Activated CD4-positive, alpha-beta T cell treated with anti-CD3 and anti-CD28 coated beads for 36 hours (primary cell): ENCODE measurements around the gene SDHB. TPM values are rescaled to one million over a fixed set of nuclear protein-coding genes. Genes with fewer than 3 reads are reported as not detected.

Source experiments
- ATAC-seq: fragments of 200-7000 bp; cut with Tn5 transposase; one replicate; pipeline ENCODE4 v1.10.0; 2021; ENCODE audit warnings: mild to moderate bottlenecking, moderate library complexity
- CTCF ChIA-PET: fragments of 350-600 bp; sonication (Branson Sonifier 250); formaldehyde crosslinking; loops from one replicate; lab custom pipeline; 2021; ENCODE audit warnings: antibody characterized with exemption; lab: Charles Lee
- POLR2A ChIA-PET: fragments of 350-600 bp; sonication (Branson Sonifier 250); formaldehyde crosslinking; loops from one replicate; lab custom pipeline; 2021; ENCODE audit warnings: antibody characterized with exemption, inconsistent platforms; lab: Charles Lee
- DNase-seq: peaks from one replicate; pipeline ENCODE4 v3.0.0-alpha.2; 2020
- H3K27ac Mint-ChIP-seq: one replicate; pipeline ENCODE4 v1.8.0; 2021; ENCODE audit warnings: mixed read lengths
- H3K27me3 Mint-ChIP-seq: one replicate; pipeline ENCODE4 v1.8.0; 2021; ENCODE audit warnings: mixed read lengths
- H3K36me3 Mint-ChIP-seq: one replicate; pipeline ENCODE4 v1.8.0; 2021; ENCODE audit warnings: low read depth, mixed read lengths
- H3K4me1 Mint-ChIP-seq: one replicate; pipeline ENCODE4 v1.8.0; 2021; ENCODE audit warnings: mixed read lengths
- H3K4me3 Mint-ChIP-seq: one replicate; pipeline ENCODE4 v1.8.0; 2021; ENCODE audit warnings: mild to moderate bottlenecking, moderate library complexity, mixed read lengths
- H3K9me3 Mint-ChIP-seq: one replicate; pipeline ENCODE4 v1.8.0; 2021; ENCODE audit warnings: low read depth, mixed read lengths
- intact Hi-C, 2 experiments: fragments of 100-400 bp; cut with DNase I in 1 of 2; cut with micrococcal nuclease in 1 of 2; formaldehyde crosslinking; loops; one replicate each; pipeline versions ENCODE4 v1.14.2 to v1.15.1; 2022 to 2024; cut with DNase I, micrococcal nuclease
- total RNA-seq, 2 experiments: library from RNA; stranded (reverse); gene quantifications; one replicate each; pipeline ENCODE4 v1.2.3, GENCODE V29; 2021

The SDHB gene
- total RNA-seq, 2 experiments from 2014 or later: 132 to 149 TPM

- no peak overlapping the region for H3K4me3 Mint-ChIP-seq
- peaks cover 6% of the 10 kb centered on the region for H3K4me1 Mint-ChIP-seq
- H3K27me3 Mint-ChIP-seq: no peaks in the 10 kb centered on the region
- no peak overlapping the region for H3K27ac Mint-ChIP-seq
- ATAC-seq: no peak
- no peaks in the 10 kb centered on the region for H3K9me3 Mint-ChIP-seq
- peaks cover 33% of the 10 kb centered on the region for H3K36me3 Mint-ChIP-seq
- intact Hi-C loops: no loop called here
- ChIA-PET CTCF (interaction anchor here (0.6 kb wide), 1 partner anchor 202 kb away, joined by 4 read pairs; no protein-coding TSS in a partner anchor), POLR2A (no interaction called here)
- no peak for DNase-seq
Measured at GRCh38 chr1:17043676-17044075, 10.2 kb downstream of the SDHB start.

- Mint-ChIP-seq H3K4me1 (peaks cover 2% of the 10 kb centered on the region), H3K9me3 (no peaks in the 10 kb centered on the region), H3K36me3 (peaks cover 30% of the 10 kb centered on the region), H3K4me3 (no peak overlapping the region), H3K27ac (no peak overlapping the region), H3K27me3 (no peaks in the 10 kb centered on the region)
- DNase-seq (no peak), ATAC-seq (no peak)
- ChIA-PET CTCF (interaction anchor here (1.1 kb wide), 1 partner anchor 79 kb away, joined by 5 read pairs; no protein-coding TSS in a partner anchor), POLR2A (no interaction called here)
- intact Hi-C loops: no loop called here
Measured at GRCh38 chr1:17040135-17040534, 13.7 kb downstream of the SDHB start.

- no peak overlapping the region for H3K27ac Mint-ChIP-seq
- H3K36me3 Mint-ChIP-seq: peaks cover 24% of the 10 kb centered on the region
- ATAC-seq (no peak), DNase-seq (no peak)
- no peaks in the 10 kb centered on the region for H3K9me3 Mint-ChIP-seq
- ChIA-PET POLR2A (no interaction called here), CTCF (interaction anchor here (1.1 kb wide), 1 partner anchor 79 kb away, joined by 5 read pairs; no protein-coding TSS in a partner anchor)
- intact Hi-C loops: no loop called here
- H3K4me1 Mint-ChIP-seq: no peaks in the 10 kb centered on the region
- H3K4me3 Mint-ChIP-seq: no peak overlapping the region
- H3K27me3 Mint-ChIP-seq: no peaks in the 10 kb centered on the region
Measured at GRCh38 chr1:17039522-17039921, 14.3 kb downstream of the SDHB start.

- H3K4me1 Mint-ChIP-seq: no peaks in the 10 kb centered on the region
- no peak for DNase-seq
- intact Hi-C loops: no loop called here
- no peak overlapping the region for H3K27ac Mint-ChIP-seq
- H3K36me3 Mint-ChIP-seq: peaks cover 18% of the 10 kb centered on the region
- no peaks in the 10 kb centered on the region for H3K27me3 Mint-ChIP-seq
- H3K9me3 Mint-ChIP-seq: no peaks in the 10 kb centered on the region
- ChIA-PET CTCF (interaction anchor here (4.2 kb wide), 1 partner anchor 13 kb away, joined by 20 read pairs; no protein-coding TSS in a partner anchor), POLR2A (no interaction called here)
- no peak for ATAC-seq
- H3K4me3 Mint-ChIP-seq: no peak overlapping the region
Measured at GRCh38 chr1:17033481-17033880, 20.4 kb downstream of the SDHB start.

- ATAC-seq (no peak), DNase-seq (no peak)
- H3K27me3 Mint-ChIP-seq: no peaks in the 10 kb centered on the region
- H3K27ac Mint-ChIP-seq: no peak overlapping the region
- POLR2A ChIA-PET: interaction anchor here (0.6 kb wide), 1 partner anchor 13 kb away, joined by 3 read pairs; no protein-coding TSS in a partner anchor
- H3K36me3 Mint-ChIP-seq: peaks cover 26% of the 10 kb centered on the region
- no peaks in the 10 kb centered on the region for H3K9me3 Mint-ChIP-seq
- CTCF ChIA-PET: interaction anchor here (4.2 kb wide), 1 partner anchor 14 kb away, joined by 20 read pairs; no protein-coding TSS in a partner anchor
- no peak overlapping the region for H3K4me3 Mint-ChIP-seq
- intact Hi-C loops: no loop called here
- no peaks in the 10 kb centered on the region for H3K4me1 Mint-ChIP-seq
Measured at GRCh38 chr1:17032741-17033140, 21.1 kb downstream of the SDHB start.

- no peaks in the 10 kb centered on the region for H3K9me3 Mint-ChIP-seq
- CTCF ChIA-PET: no interaction called here
- no peaks in the 10 kb centered on the region for H3K27me3 Mint-ChIP-seq
- no peak overlapping the region for H3K27ac Mint-ChIP-seq
- no peaks in the 10 kb centered on the region for H3K4me1 Mint-ChIP-seq
- DNase-seq (no peak), ATAC-seq (no peak)
- POLR2A ChIA-PET: no interaction called here
- H3K4me3 Mint-ChIP-seq: no peak overlapping the region
- intact Hi-C loops: no loop called here
- H3K36me3 Mint-ChIP-seq: peaks cover 32% of the 10 kb centered on the region
Measured at GRCh38 chr1:17031436-17031835, 22.4 kb downstream of the SDHB start.

- ChIA-PET CTCF (no interaction called here), POLR2A (no interaction called here)
- H3K4me1 Mint-ChIP-seq: no peaks in the 10 kb centered on the region
- H3K4me3 Mint-ChIP-seq: no peak overlapping the region
- DNase-seq: no peak
- H3K27me3 Mint-ChIP-seq: no peaks in the 10 kb centered on the region
- intact Hi-C loops: no loop called here
- no peak overlapping the region for H3K27ac Mint-ChIP-seq
- no peak for ATAC-seq
- no peaks in the 10 kb centered on the region for H3K9me3 Mint-ChIP-seq
- peaks cover 32% of the 10 kb centered on the region for H3K36me3 Mint-ChIP-seq
Measured at GRCh38 chr1:17030206-17030605, 23.6 kb downstream of the SDHB start.

- no peaks in the 10 kb centered on the region for H3K4me1 Mint-ChIP-seq
- intact Hi-C loops: no loop called here
- H3K4me3 Mint-ChIP-seq: no peak overlapping the region
- ChIA-PET POLR2A (no interaction called here), CTCF (interaction anchor here (0.9 kb wide), 1 partner anchor 16 kb away, joined by 3 read pairs; no protein-coding TSS in a partner anchor)
- no peaks in the 10 kb centered on the region for H3K9me3 Mint-ChIP-seq
- H3K27me3 Mint-ChIP-seq: no peaks in the 10 kb centered on the region
- H3K36me3 Mint-ChIP-seq: peaks cover 35% of the 10 kb centered on the region
- DNase-seq (no peak), ATAC-seq (no peak)
- no peak overlapping the region for H3K27ac Mint-ChIP-seq
Measured at GRCh38 chr1:17028662-17029188, 25.1 kb downstream of the SDHB start.

- POLR2A ChIA-PET: no interaction called here
- Mint-ChIP-seq H3K4me1 (no peaks in the 10 kb centered on the region), H3K27ac (no peak overlapping the region), H3K9me3 (no peaks in the 10 kb centered on the region), H3K36me3 (peaks cover 30% of the 10 kb centered on the region), H3K4me3 (no peak overlapping the region), H3K27me3 (no peaks in the 10 kb centered on the region)
- ATAC-seq: no peak
- no peak for DNase-seq
- intact Hi-C loops: no loop called here
- CTCF ChIA-PET: interaction anchor here (0.9 kb wide), 1 partner anchor 17 kb away, joined by 3 read pairs; no protein-coding TSS in a partner anchor
Measured at GRCh38 chr1:17027900-17028299, 25.9 kb downstream of the SDHB start.

GRCh38 chr1:17027403-17027802 is 26.4 kb downstream of the SDHB start:
- no peaks in the 10 kb centered on the region for H3K9me3 Mint-ChIP-seq
- H3K4me1 Mint-ChIP-seq: no peaks in the 10 kb centered on the region
- no peak for ATAC-seq
- CTCF ChIA-PET: interaction anchor here (0.6 kb wide), 1 partner anchor 18 kb away, joined by 3 read pairs; no protein-coding TSS in a partner anchor
- DNase-seq: no peak
- H3K36me3 Mint-ChIP-seq: peaks cover 27% of the 10 kb centered on the region
- POLR2A ChIA-PET: no interaction called here
- no peak overlapping the region for H3K27ac Mint-ChIP-seq
- intact Hi-C loops: no loop called here
- no peak overlapping the region for H3K4me3 Mint-ChIP-seq
- H3K27me3 Mint-ChIP-seq: no peaks in the 10 kb centered on the region

- no peaks in the 10 kb centered on the region for H3K4me1 Mint-ChIP-seq
- H3K9me3 Mint-ChIP-seq: no peaks in the 10 kb centered on the region
- POLR2A ChIA-PET: no interaction called here
- no peak overlapping the region for H3K4me3 Mint-ChIP-seq
- no peaks in the 10 kb centered on the region for H3K27me3 Mint-ChIP-seq
- no peak overlapping the region for H3K27ac Mint-ChIP-seq
- ATAC-seq (no peak), DNase-seq (no peak)
- intact Hi-C loops: no loop called here
- peaks cover 29% of the 10 kb centered on the region for H3K36me3 Mint-ChIP-seq
- CTCF ChIA-PET: interaction anchor here (1.0 to 2.6 kb wide), 2 partner anchors 12 to 21 kb away, joined by 5 to 10 read pairs; no protein-coding TSS in a partner anchor
Measured at GRCh38 chr1:17024721-17025120, 29.1 kb downstream of the SDHB start.

GRCh38 chr1:17023573-17023972 is 30.3 kb downstream of the SDHB start:
- Mint-ChIP-seq H3K36me3 (peaks cover 33% of the 10 kb centered on the region), H3K27me3 (no peaks in the 10 kb centered on the region), H3K4me1 (peaks cover 8% of the 10 kb centered on the region), H3K27ac (no peak overlapping the region), H3K4me3 (no peak overlapping the region), H3K9me3 (no peaks in the 10 kb centered on the region)
- ChIA-PET POLR2A (no interaction called here), CTCF (interaction anchor here (0.7 to 2.6 kb wide), 5 partner anchors 10 to 115 kb away, joined by 3 to 10 read pairs (median 3); no protein-coding TSS in a partner anchor)
- no peak for ATAC-seq
- intact Hi-C loops: no loop called here
- no peak for DNase-seq
